Raji (cell line): Measurements from ENCODE around the gene EXOC3.

Experiments used
- POLR2A ChIP-seq: IDR thresholded peaks from 2 replicates; pipeline ENCODE4 v1.6.1; 2011; ENCODE audit warnings: low read depth, low read length, control low read depth; ENCODE audit not compliant: insufficient read depth

The EXOC3 gene

GRCh38 chr5:453725-454481 is 10.9 kb downstream of the EXOC3 start:
- TF ChIP-seq POLR2A = no peak

GRCh38 chr5:454936-455335 is 12.0 kb downstream of the EXOC3 start:
- no peak for TF ChIP-seq POLR2A

GRCh38 chr5:455806-456205 is 12.8 kb downstream of the EXOC3 start:
- no peak for TF ChIP-seq POLR2A

- TF ChIP-seq POLR2A = no peak
These were observed 13.6 kb downstream of the EXOC3 start for GRCh38 chr5:456351-457194.

GRCh38 chr5:457195-457961 is 14.4 kb downstream of the EXOC3 start:
- no peak for TF ChIP-seq POLR2A

- no peak for TF ChIP-seq POLR2A
These were observed 15.8 kb downstream of the EXOC3 start for GRCh38 chr5:458547-459353.

- TF ChIP-seq POLR2A = no peak
These were observed 16.7 kb downstream of the EXOC3 start for GRCh38 chr5:459562-460272.

GRCh38 chr5:460273-460625 is 17.3 kb downstream of the EXOC3 start:
- no peak for TF ChIP-seq POLR2A

- no peak for TF ChIP-seq POLR2A
These were observed 19.1 kb downstream of the EXOC3 start for GRCh38 chr5:462051-462481.

GRCh38 chr5:463301-463700 is 20.3 kb downstream of the EXOC3 start:
- TF ChIP-seq POLR2A = no peak

- TF ChIP-seq POLR2A = no peak
These were observed 21.0 kb downstream of the EXOC3 start for GRCh38 chr5:463952-464351.

GRCh38 chr5:464446-464842 is 21.5 kb downstream of the EXOC3 start:
- no peak for TF ChIP-seq POLR2A

GRCh38 chr5:464843-465590 is 22.0 kb downstream of the EXOC3 start:
- TF ChIP-seq POLR2A = no peak

GRCh38 chr5:465591-466403 is 22.8 kb downstream of the EXOC3 start:
- TF ChIP-seq POLR2A = no peak
